ENCODE results near the gene ZNF793. TPM values are rescaled to one million over a fixed set of nuclear protein-coding genes. Genes with fewer than 3 reads are reported as not detected.
A peak's percentile ranks its signal among the peaks of the same experiment; 100 is the strongest.

Gene ZNF793
- total and polyA plus RNA-seq, 10 of the 15 experiments (the other 5 are each of a cell fraction or from before 2014, with no cell fraction given), result 0.10 to 1.1 (median 0.30) TPM

- TF ChIP-seq CUX1 (IDR thresholded peaks at IDR 0.05; ENCODE audit: insufficient replicate concordance, low read depth, low read length) (no peak), BMI1 (IDR thresholded peaks at IDR 0.05; ENCODE audit: borderline replicate concordance) (no peak), IKZF2 (IDR thresholded peaks at IDR 0.05) (peak in 1 of 2 experiments; percentile 9; a peak in 1 of 4 replicates), SKIL (IDR thresholded peaks at IDR 0.05; ENCODE audit: low read depth, poor library complexity, severe bottlenecking) (no peak), NFXL1 (IDR thresholded peaks at IDR 0.05; ENCODE audit: borderline replicate concordance) (no peak), MYC (IDR thresholded peaks at IDR 0.05; ENCODE audit: insufficient read depth, insufficient read length, insufficient replicate concordance, low read length, severe bottlenecking) (no peak), CHD2 (IDR thresholded peaks at IDR 0.05; ENCODE audit: borderline replicate concordance, low read depth, low read length) (peak; percentile 82), TAF1 (IDR thresholded peaks at IDR 0.05; ENCODE audit: borderline replicate concordance, low read depth, low read length) (peak; percentile 42), YBX1 (IDR thresholded peaks at IDR 0.05) (no peak), POLR2A (IDR thresholded peaks at IDR 0.05; ENCODE audit: low read depth, low read length) (peak; percentile 83), GABPA (IDR thresholded peaks at IDR 0.05; ENCODE audit: low read depth) (peak; percentile 89), EGR1 (IDR thresholded peaks at IDR 0.05; ENCODE audit: borderline replicate concordance in 1 of 2, low read depth in 2 of 2, low read length in 2 of 2) (peak in 1 of 2 experiments; percentile 84; a peak in 2 of 3 replicates), NFYA (IDR thresholded peaks at IDR 0.05; ENCODE audit: borderline replicate concordance, low read depth, low read length) (no peak), KLF5 (IDR thresholded peaks at IDR 0.05; ENCODE audit: partially characterized antibody) (no peak), NR2F1 (conservative IDR thresholded peaks at IDR 0.05) (peak; percentile 30; the same call in 1 of the 2 replicates), CTCF (IDR thresholded peaks at IDR 0.05 in 2 of 3, conservative IDR thresholded peaks at IDR 0.05 in 1 of 3; ENCODE audit: control insufficient read depth in 2 of 3, extremely low read depth in 1 of 3, insufficient read depth in 1 of 3, low read depth in 3 of 3, low read length in 3 of 3) (no peak), LARP7 (IDR thresholded peaks at IDR 0.05) (peak; percentile 62; the same call in 1 of the 2 replicates), PAX8 (IDR thresholded peaks at IDR 0.05) (no peak), ZSCAN29 (IDR thresholded peaks at IDR 0.05) (0 out of 2 replicates have a peak, but pooled peaks have one; percentile 35), MAX (IDR thresholded peaks at IDR 0.05; ENCODE audit: low read depth, low read length) (peak; percentile 33; the same call in 1 of the 2 replicates)
These were observed 37.6 kb upstream of the ZNF793 start, which contains the start of gene ZNF570 (continued) for GRCh38 chr19:37468961-37469777.
